ENCODE results near the gene PTPRN2.

DNA sequence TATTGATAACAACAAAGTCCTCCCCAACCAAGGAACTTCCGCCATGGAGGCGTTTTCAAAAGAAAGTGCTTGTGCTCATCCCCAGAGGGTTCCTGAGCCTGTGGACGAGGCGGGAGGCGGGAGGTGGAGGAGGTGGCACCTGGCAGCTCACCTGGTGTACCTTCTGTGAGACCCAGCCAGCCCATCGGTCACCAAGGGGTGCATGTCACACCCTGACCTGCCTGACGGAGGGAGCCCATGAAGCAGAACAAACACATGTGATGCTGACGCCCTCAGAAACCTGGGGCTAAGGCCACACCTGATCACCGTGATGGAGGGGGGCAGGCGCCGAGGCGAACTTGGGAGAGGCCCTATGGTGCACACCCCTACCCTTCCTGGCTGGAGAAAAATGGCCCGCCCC lies 792.0 kb downstream of the PTPRN2 start:
- TF ChIP-seq, protein P1, sequence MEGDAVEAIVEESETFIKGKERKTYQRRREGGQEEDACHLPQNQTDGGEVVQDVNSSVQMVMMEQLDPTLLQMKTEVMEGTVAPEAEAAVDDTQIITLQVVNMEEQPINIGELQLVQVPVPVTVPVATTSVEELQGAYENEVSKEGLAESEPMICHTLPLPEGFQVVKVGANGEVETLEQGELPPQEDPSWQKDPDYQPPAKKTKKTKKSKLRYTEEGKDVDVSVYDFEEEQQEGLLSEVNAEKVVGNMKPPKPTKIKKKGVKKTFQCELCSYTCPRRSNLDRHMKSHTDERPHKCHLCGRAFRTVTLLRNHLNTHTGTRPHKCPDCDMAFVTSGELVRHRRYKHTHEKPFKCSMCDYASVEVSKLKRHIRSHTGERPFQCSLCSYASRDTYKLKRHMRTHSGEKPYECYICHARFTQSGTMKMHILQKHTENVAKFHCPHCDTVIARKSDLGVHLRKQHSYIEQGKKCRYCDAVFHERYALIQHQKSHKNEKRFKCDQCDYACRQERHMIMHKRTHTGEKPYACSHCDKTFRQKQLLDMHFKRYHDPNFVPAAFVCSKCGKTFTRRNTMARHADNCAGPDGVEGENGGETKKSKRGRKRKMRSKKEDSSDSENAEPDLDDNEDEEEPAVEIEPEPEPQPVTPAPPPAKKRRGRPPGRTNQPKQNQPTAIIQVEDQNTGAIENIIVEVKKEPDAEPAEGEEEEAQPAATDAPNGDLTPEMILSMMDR (IDR thresholded peaks at IDR 0.05): no peak
- TF ChIP-seq POLR2A (IDR thresholded peaks at IDR 0.05): no peak
- TF ChIP-seq POLR2AphosphoS5 (IDR thresholded peaks at IDR 0.05): no peak

Measured in sigmoid colon (tissue), 4 donors.